HFFc6 (cell line): Measurements from ENCODE around the gene RPS6KC1. TPM values are rescaled to one million over a fixed set of nuclear protein-coding genes. Genes with fewer than 3 reads are reported as not detected.

Experiments
- DNase-seq: peaks from one replicate; pipeline ENCODE4 v3.0.0-alpha.2; 2018
- H3K27ac Mint-ChIP-seq: 2 replicates; pipeline ENCODE4 v1.8.0; 2020; ENCODE audit warnings: mild to moderate bottlenecking, mixed read lengths
- H3K27me3 Mint-ChIP-seq: 2 replicates; pipeline ENCODE4 v1.8.0; 2021; ENCODE audit warnings: mild to moderate bottlenecking, moderate library complexity, mixed read lengths; ENCODE audit not compliant: insufficient read depth
- H3K36me3 Mint-ChIP-seq: 2 replicates; pipeline ENCODE4 v1.8.0; 2021; ENCODE audit warnings: low read depth, mixed read lengths
- H3K4me1 Mint-ChIP-seq: 2 replicates; pipeline ENCODE4 v1.8.0; 2020; ENCODE audit warnings: low read depth, mixed read lengths
- H3K4me3 Mint-ChIP-seq: 2 replicates; pipeline ENCODE4 v1.8.0; 2020; ENCODE audit warnings: mild to moderate bottlenecking, moderate library complexity, mixed read lengths
- H3K9me3 Mint-ChIP-seq: 2 replicates; pipeline ENCODE4 v1.8.0; 2020; ENCODE audit warnings: mild to moderate bottlenecking, mixed read lengths
- CTCF ChIP-seq: fragments of 200-600 bp; sonication (generic); IDR thresholded peaks from 2 replicates; pipeline ENCODE4 v1.5.0; 2021; ENCODE audit warnings: antibody characterized with exemption, mild to moderate bottlenecking
- total RNA-seq, 6 experiments: library from RNA; stranded (reverse); fragmentation: NEBNext Ultra II Directional; extraction: Animal tissue kit (Norgen Biotek cat#: 25700); gene quantifications; 2 replicates in 1 of 6; 3 replicates in 5 of 6; pipeline ENCODE4 v1.2.3, GENCODE V29; 2021

RPS6KC1 gene
- total RNA-seq, 6 experiments from 2014 or later = 15.6 to 18.3 (median 17.3) TPM

- Mint-ChIP-seq H3K4me1 (no peaks in the 10 kb centered on the region), H3K27me3 (no peaks in the 10 kb centered on the region), H3K4me3 (no peak overlapping the region), H3K27ac (no peak overlapping the region), H3K36me3 (peaks cover 23% of the 10 kb centered on the region), H3K9me3 (no peaks in the 10 kb centered on the region)
- DNase-seq = no peak
- no peak for TF ChIP-seq CTCF
Measured at GRCh38 chr1:213083112-213083445, 32.0 kb downstream of the RPS6KC1 start.

- no peak for DNase-seq
- no peaks in the 10 kb centered on the region for H3K4me1 Mint-ChIP-seq
- no peak overlapping the region for H3K4me3 Mint-ChIP-seq
- no peaks in the 10 kb centered on the region for H3K27me3 Mint-ChIP-seq
- H3K27ac Mint-ChIP-seq = no peak overlapping the region
- no peaks in the 10 kb centered on the region for H3K9me3 Mint-ChIP-seq
- TF ChIP-seq CTCF = no peak
- peaks cover 13% of the 10 kb centered on the region for H3K36me3 Mint-ChIP-seq
Measured at GRCh38 chr1:213087911-213088310, 36.9 kb downstream of the RPS6KC1 start.

- no peak for DNase-seq
- Mint-ChIP-seq H3K4me1 (peaks cover 8% of the 10 kb centered on the region), H3K27me3 (no peaks in the 10 kb centered on the region), H3K4me3 (no peak overlapping the region), H3K9me3 (no peaks in the 10 kb centered on the region), H3K27ac (no peak overlapping the region), H3K36me3 (no peaks in the 10 kb centered on the region)
- TF ChIP-seq CTCF = no peak
Measured at GRCh38 chr1:213089924-213090677, 39.1 kb downstream of the RPS6KC1 start.

- DNase-seq = no peak
- Mint-ChIP-seq H3K9me3 (no peaks in the 10 kb centered on the region), H3K36me3 (peaks cover 16% of the 10 kb centered on the region), H3K27ac (no peak overlapping the region), H3K4me1 (peaks cover 11% of the 10 kb centered on the region), H3K27me3 (no peaks in the 10 kb centered on the region), H3K4me3 (no peak overlapping the region)
- TF ChIP-seq CTCF = no peak
Measured at GRCh38 chr1:213094446-213094845, 43.4 kb downstream of the RPS6KC1 start.

- H3K27me3 Mint-ChIP-seq = no peaks in the 10 kb centered on the region
- no peak overlapping the region for H3K27ac Mint-ChIP-seq
- peaks cover 16% of the 10 kb centered on the region for H3K36me3 Mint-ChIP-seq
- no peak for TF ChIP-seq CTCF
- DNase-seq = no peak
- peaks cover 11% of the 10 kb centered on the region for H3K4me1 Mint-ChIP-seq
- H3K4me3 Mint-ChIP-seq = no peak overlapping the region
- H3K9me3 Mint-ChIP-seq = no peaks in the 10 kb centered on the region
Measured at GRCh38 chr1:213095467-213095866, 44.4 kb downstream of the RPS6KC1 start.
